GM23248 (cell line): ENCODE data around the gene DTX4.

Source experiments
- EZH2 ChIP-seq: fragments of 200-600 bp; sonication (generic); IDR thresholded peaks from 2 replicates; pipeline ENCODE4 v1.6.1; 2018; ENCODE audit warnings: antibody characterized with exemption, mild to moderate bottlenecking; ENCODE audit not compliant: insufficient read depth, poor library complexity, severe bottlenecking
- EZH2phosphoT487 ChIP-seq: fragments of 200-600 bp; sonication (generic); IDR thresholded peaks from 2 replicates; pipeline ENCODE4 v1.6.1; 2018; ENCODE audit warnings: antibody characterized with exemption, moderate library complexity, mild to moderate bottlenecking, low read depth; ENCODE audit not compliant: insufficient read depth

DNA sequence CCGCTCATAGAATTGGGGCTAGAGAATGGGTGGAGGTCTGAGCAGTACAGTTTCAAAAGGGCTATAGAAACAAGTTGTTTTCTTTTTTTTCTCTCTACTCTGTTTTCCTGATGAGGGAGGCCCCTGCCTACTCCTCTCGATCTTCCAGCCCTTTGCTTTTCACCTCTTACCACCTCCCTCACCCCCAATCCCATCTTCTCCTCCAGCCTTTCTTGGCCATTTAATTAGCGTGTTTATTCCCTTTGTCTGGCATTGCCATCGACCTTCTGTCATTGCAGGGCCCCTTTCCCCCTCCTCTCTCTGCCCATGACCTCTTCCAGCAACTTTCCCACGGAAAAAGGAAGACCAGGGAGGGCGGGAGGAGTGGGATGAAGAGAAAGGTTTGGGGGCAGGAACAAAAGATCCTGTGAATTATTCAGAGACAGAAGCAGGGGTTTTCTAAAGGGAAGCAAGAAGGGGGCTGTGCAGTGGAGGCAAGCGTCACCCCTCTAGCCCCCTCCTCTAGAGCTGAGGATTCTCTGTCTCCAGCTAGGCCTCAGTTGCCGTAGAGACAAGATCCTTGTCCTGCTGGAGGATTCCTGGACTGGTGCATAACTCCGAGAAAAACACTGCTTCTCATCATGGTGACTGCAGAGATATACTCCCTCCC lies 12.9 kb downstream of the DTX4 start:
- TF ChIP-seq EZH2 (no peak), EZH2phosphoT487 (no peak)
